GM19043 (cell line): Measurements from ENCODE around the gene HOXD9.

Source experiments
- ATAC-seq: cut with Tn5 transposase; IDR thresholded peaks from one replicate; pipeline ENCODE4 v1.9.1; 2021; ENCODE audit warnings: low read depth; ENCODE audit not compliant: unreplicated experiment

HOXD9 gene

GRCh38 chr2:176109946-176110345 lies 12.6 kb upstream of the HOXD9 start:
- ATAC-seq = no peak

GRCh38 chr2:176110415-176111308 lies 11.9 kb upstream of the HOXD9 start:
- no peak for ATAC-seq

GRCh38 chr2:176111309-176111663 lies 11.2 kb upstream of the HOXD9 start:
- ATAC-seq = no peak

GRCh38 chr2:176111846-176112374 lies 10.6 kb upstream of the HOXD9 start:
- no peak for ATAC-seq

GRCh38 chr2:176112375-176113302 lies 9.9 kb upstream of the HOXD9 start:
- ATAC-seq = no peak

GRCh38 chr2:176114120-176114929 lies 8.2 kb upstream of the HOXD9 start:
- no peak for ATAC-seq

- no peak for ATAC-seq
These were observed 7.4 kb upstream of the HOXD9 start for GRCh38 chr2:176114930-176115625.

GRCh38 chr2:176115883-176116813 lies 6.4 kb upstream of the HOXD9 start, which contains the start of gene HOXD10:
HOXD10 (plus strand) TSS chr2:176116778; CDS start chr2:176116834, 56 bp downstream.
- ATAC-seq = no peak

GRCh38 chr2:176117162-176117822 lies 5.2 kb upstream of the HOXD9 start:
- no peak for ATAC-seq

- ATAC-seq = no peak
These were observed 4.6 kb upstream of the HOXD9 start for GRCh38 chr2:176117823-176118371.

- no peak for ATAC-seq
These were observed 3.7 kb upstream of the HOXD9 start for GRCh38 chr2:176118601-176119339.

GRCh38 chr2:176120364-176121189 lies 1.9 kb upstream of the HOXD9 start:
- no peak for ATAC-seq

- no peak for ATAC-seq
These were observed 1.1 kb upstream of the HOXD9 start for GRCh38 chr2:176121190-176122051.

GRCh38 chr2:176122052-176122682 lies 352 bp upstream of the HOXD9 start:
- no peak for ATAC-seq
